K562 (cell line): ENCODE measurements around the gene ARID5B. TPM values are rescaled to one million over a fixed set of nuclear protein-coding genes. Genes with fewer than 3 reads are reported as not detected.

Experiments
- ATAC-seq: fragments of 200-7000 bp; cut with Tn5 transposase; 3 replicates; pipeline ENCODE4 v1.9.1; 2020; ENCODE audit warnings: moderate library complexity
- BruUV-seq: library from RNA; stranded (reverse); fragments of 400-500 nt; replicated peaks from 2 replicates; lab custom pipeline; 2021; lab: Mats Ljungman, UMichigan
- CTCF ChIA-PET: fragments of 300-600 bp; formaldehyde crosslinking; extraction: SDS; loops from one replicate; lab custom pipeline; 2021; ENCODE audit warnings: low intra/inter-chr PET ratio; lab: Yijun Ruan, JAX
- POLR2A ChIA-PET: fragments of 300-600, 350-650 bp; sonication (Branson Sonifier 250); formaldehyde crosslinking; extraction: SDS; loops from one replicate; lab custom pipeline; 2021; ENCODE audit warnings: antibody characterized with exemption, inconsistent platforms; lab: Yijun Ruan, JAX
- DNase-seq, 4 experiments: peaks; one replicate each; pipeline versions ENCODE4 v3.0.0 to v3.0.0-alpha.2; 2011 to 2018; ENCODE audit warnings: low spot score in 3 of 4, mixed read lengths in 3 of 4; ENCODE audit errors: extremely low read depth in 1 of 4
- FAIRE-seq: peaks from 2 replicates; lab custom pipeline; 2011; peaks lifted over from hg19 to GRCh38; lab: Jason Lieb, UNC
- H2AFZ ChIP-seq: 2 replicates; pipeline ENCODE4 v1.6.0; 2011; ENCODE audit warnings: low read depth, low read length, control low read depth, inconsistent platforms
- H3K27ac ChIP-seq: fragments of 200-600 bp; 3 replicates; pipeline ENCODE4 v1.8.0; 2011; ENCODE audit warnings: low read depth, mild to moderate bottlenecking, control low read depth, inconsistent platforms, low read length, moderate library complexity, mixed read lengths; ENCODE audit errors: extremely low read depth
- H3K27me3 ChIP-seq, 2 experiments: fragments of 300-600 bp in 1 of 2; 2 replicates in 1 of 2; 3 replicates in 1 of 2; pipeline versions ENCODE4 v1.6.0 to v1.8.0; 2011; ENCODE audit warnings: inconsistent platforms in 2 of 2, low read length in 2 of 2, mild to moderate bottlenecking in 1 of 2, mixed read lengths in 1 of 2, moderate library complexity in 1 of 2; ENCODE audit not compliant: control insufficient read depth in 2 of 2, insufficient read depth in 2 of 2
- H3K36me3 ChIP-seq: fragments of 300-600 bp; 3 replicates; pipeline ENCODE4 v1.8.0; 2011; ENCODE audit warnings: mild to moderate bottlenecking, low read length, inconsistent platforms; ENCODE audit not compliant: control insufficient read depth, insufficient read depth
- H3K4me1 ChIP-seq, 2 experiments: fragments of 200-600 bp in 1 of 2; replicated peaks in 1 of 2; 2 replicates in 1 of 2; 3 replicates in 1 of 2; pipeline versions ENCODE4 v1.5.1 to v1.8.0; 2011; ENCODE audit warnings: inconsistent platforms in 2 of 2, low read length in 2 of 2, mild to moderate bottlenecking in 1 of 2, mixed read lengths in 1 of 2, moderate library complexity in 1 of 2; ENCODE audit not compliant: control insufficient read depth in 2 of 2, insufficient read depth in 2 of 2
- H3K4me2 ChIP-seq: 2 replicates; pipeline ENCODE4 v1.6.1; 2011; ENCODE audit warnings: low read length, control low read depth, inconsistent platforms, mixed read lengths; ENCODE audit not compliant: insufficient read depth
- H3K4me3 ChIP-seq: fragments of 200-600 bp; sonication (generic), shearing (Covaris generic); 2 replicates; pipeline ENCODE4 v1.5.1; 2016; ENCODE audit warnings: control low read depth, inconsistent platforms
- H3K79me2 ChIP-seq: fragments of 200-600 bp; 3 replicates; pipeline ENCODE4 v1.8.0; 2011; ENCODE audit warnings: low read length, inconsistent platforms; ENCODE audit not compliant: control insufficient read depth, insufficient read depth
- H3K9ac ChIP-seq, 2 experiments: 2 replicates each; pipeline versions ENCODE4 v1.6.0 to v1.6.1; 2011; ENCODE audit warnings: low read depth in 2 of 2, low read length in 2 of 2, control low read depth in 1 of 2, inconsistent platforms in 1 of 2, mild to moderate bottlenecking in 1 of 2, mixed read lengths in 1 of 2; ENCODE audit not compliant: insufficient read depth in 1 of 2
- H3K9me1 ChIP-seq: one replicate; pipeline ENCODE4 v1.6.0; 2011; ENCODE audit warnings: inconsistent platforms, mild to moderate bottlenecking, low read length, moderate library complexity; ENCODE audit not compliant: control insufficient read depth, insufficient read depth
- H3K9me3 ChIP-seq: replicated peaks from 2 replicates; pipeline ENCODE4 v1.5.1; 2011; ENCODE audit warnings: low read depth, low read length, inconsistent platforms; ENCODE audit not compliant: control insufficient read depth, insufficient read depth
- H4K20me1 ChIP-seq: replicated peaks from 2 replicates; pipeline ENCODE4 v1.6.1; 2011; ENCODE audit warnings: low read length, inconsistent platforms, mixed read lengths; ENCODE audit not compliant: control insufficient read depth, insufficient read depth
- CSDE1 ChIP-seq, 2 experiments: fragments of 450-650 bp; IDR thresholded peaks; 2 replicates each; pipeline ENCODE4 v1.6.1; 2016; ENCODE audit warnings: mild to moderate bottlenecking in 1 of 2
- DACH1 ChIP-seq: fragments of 450-650 bp; IDR thresholded peaks from 2 replicates; pipeline ENCODE4 v1.6.1; 2018; ENCODE audit not compliant: partially characterized antibody
- HEY1 ChIP-seq: fragments of 250-450 bp; sonication (Bioruptor Pico); IDR thresholded peaks from 2 replicates; pipeline ENCODE4 v1.5.0; 2020; ENCODE audit warnings: mild to moderate bottlenecking, moderate library complexity, borderline replicate concordance
- MIER1 ChIP-seq: fragments of 450-650 bp; IDR thresholded peaks from 2 replicates; pipeline ENCODE4 v1.6.1; 2016; ENCODE audit warnings: antibody characterized with exemption, mild to moderate bottlenecking, low read depth
- NCOA4 ChIP-seq: fragments of 450-650 bp; IDR thresholded peaks from 2 replicates; pipeline ENCODE4 v1.6.1; 2018; ENCODE audit warnings: mild to moderate bottlenecking; ENCODE audit not compliant: partially characterized antibody
- NR1H2 ChIP-seq: sonication (generic); formaldehyde crosslinking; IDR thresholded peaks from 2 replicates; pipeline ENCODE4 v1.4.0; 2020; ENCODE audit warnings: mild to moderate bottlenecking, missing genetic modification reagents
- RAD21 ChIP-seq, 2 experiments: fragments of 250-450 bp in 1 of 2; fragments of 450-650 bp in 1 of 2; sonication (Bioruptor Pico) in 1 of 2; formaldehyde crosslinking in 1 of 2; IDR thresholded peaks in 1 of 2; conservative IDR thresholded peaks in 1 of 2; 2 replicates each; pipeline versions ENCODE4 v1.4.0 to v1.8.0; 2020 to 2022; ENCODE audit warnings: mild to moderate bottlenecking in 2 of 2, moderate library complexity in 1 of 2
- RBM17 ChIP-seq: fragments of 200-400 bp; formaldehyde crosslinking; IDR thresholded peaks from 2 replicates; pipeline ENCODE4 v1.6.1; 2017; ENCODE audit warnings: low read depth, mild to moderate bottlenecking, low read length, borderline replicate concordance
- SRF ChIP-seq, 2 experiments: fragments of 250-450, 450-650 bp in 1 of 2; sonication (Bioruptor Pico) in 1 of 2; sonication (generic) in 1 of 2; formaldehyde crosslinking; IDR thresholded peaks; 2 replicates each; pipeline versions ENCODE4 v1.5.0 to v1.5.1; 2020 to 2022; ENCODE audit warnings: mild to moderate bottlenecking in 1 of 2, missing genetic modification reagents in 1 of 2
- TGIF2 ChIP-seq: sonication (generic); formaldehyde crosslinking; IDR thresholded peaks from 2 replicates; pipeline ENCODE4 v1.8.1; 2022; ENCODE audit warnings: mild to moderate bottlenecking, missing genetic modification reagents, moderate library complexity
- ZMIZ1 ChIP-seq, 2 experiments: fragments of 150-350 bp in 1 of 2; IDR thresholded peaks; 2 replicates each; pipeline ENCODE4 v1.6.1; 2012 to 2016; ENCODE audit warnings: low read depth in 2 of 2, low read length in 2 of 2, mild to moderate bottlenecking in 1 of 2, moderate library complexity in 1 of 2
- ZNF696 ChIP-seq: fragments of 250-450 bp; sonication (Bioruptor Pico); conservative IDR thresholded peaks from 2 replicates; pipeline ENCODE4 v1.4.0; 2020; ENCODE audit warnings: mild to moderate bottlenecking, moderate library complexity
- WGBS: fragments of 100-300 bp; shearing (Covaris generic); methylation state at CpG from one replicate; pipeline ENCODE4 v1.1.6; 2016; ENCODE audit warnings: low coverage, mixed read lengths; ENCODE audit not compliant: insufficient coverage; ENCODE audit errors: missing lambda C conversion rate; 5-methylcytosine and 5-hydroxymethylcytosine counted together
- in situ Hi-C: fragments of 300-500 bp; cut with MboI; formaldehyde crosslinking; loops from 4 replicates; pipeline ENCODE4 v1.15.0; 2018; ENCODE audit warnings: inconsistent platforms, mixed read lengths
- intact Hi-C: fragments of 100-400 bp; cut with micrococcal nuclease; formaldehyde crosslinking; loops from 2 replicates; pipeline ENCODE4 v1.14.2; 2022
- polyA plus RNA-seq, 8 experiments: library from polyadenylated mRNA; depleted of rRNA in 4 of 8; stranded (reverse) in 5 of 8; unstranded in 3 of 8; fragments of >200 nt; fragmentation: Nextera tagmentation in 2 of 8; fragmentation: Illumina TruSeq in 1 of 8; extraction: Ambion mirVana in 2 of 8; extraction: Trizol in 1 of 8; gene quantifications; 2 replicates each; pipeline versions ENCODE4 v1.2.1 to v1.2.3, GENCODE V29; 2011 to 2014; ENCODE audit warnings: inconsistent platforms in 1 of 8, missing spikeins in 1 of 8
- total RNA-seq, 7 experiments: library from RNA; depleted of rRNA in 6 of 7; stranded (reverse); fragments of >200 nt in 6 of 7; fragmentation: Illumina TruSeq in 2 of 7; extraction: Trizol in 2 of 7; gene quantifications; 2 replicates each; pipeline versions ENCODE4 v1.2.1 to v1.2.3, GENCODE V29; 2011 to 2021; ENCODE audit warnings: low replicate concordance in 1 of 7

ARID5B gene
- total and polyA plus RNA-seq, 9 of the 15 experiments (the other 6 are each of a cell fraction or from before 2014, with no cell fraction given), result 0.48 to 1.6 (median 0.80) TPM

- no peak overlapping the region for H3K4me2 ChIP-seq
- no peaks in the 10 kb centered on the region for H3K9me1 ChIP-seq
- POLR2A ChIA-PET, result interaction anchor here (0.8 kb wide), 1 partner anchor 22 kb away, joined by 3 read pairs; no protein-coding TSS in a partner anchor
- no peak overlapping the region for H3K27ac ChIP-seq
- H3K9me3 ChIP-seq, result no peaks in the 10 kb centered on the region
- 10% methylated on average over 2 of the region's 2 CpGs for WGBS
- ATAC-seq (no peak), FAIRE-seq (no peak), DNase-seq (no peak)
- in situ Hi-C loops (no loop called here), intact Hi-C loops (no loop called here)
- H4K20me1 ChIP-seq, result no peaks in the 10 kb centered on the region
- H3K36me3 ChIP-seq, result no peaks in the 10 kb centered on the region
- no peak overlapping the region for H3K4me3 ChIP-seq
- BruUV-seq, result no TSS peak
- H3K9ac ChIP-seq, result no peak overlapping the region
- CTCF ChIA-PET, result no interaction called here
- H2AFZ ChIP-seq, result no peak overlapping the region
- H3K79me2 ChIP-seq, result no peaks in the 10 kb centered on the region
- peaks cover 0 to 5% of the 10 kb centered on the region in 2 experiments; a peak in 1 of 5 replicates for H3K4me1 ChIP-seq
- TF ChIP-seq TGIF2 (CRISPR knock-in tag) (no peak), RBM17 (no peak), CSDE1 (IDR thresholded peaks at IDR 0.05) (no peak), DACH1 (no peak)
- H3K27me3 ChIP-seq, result no peaks in the 10 kb centered on the region
Measured at GRCh38 chr10:62058476-62058875, 157.0 kb downstream of the ARID5B start.

GRCh38 chr10:62058896-62059216 lies 157.4 kb downstream of the ARID5B start:
- Histone ChIP-seq H3K27me3 (no peaks in the 10 kb centered on the region), H4K20me1 (no peaks in the 10 kb centered on the region), H3K79me2 (no peaks in the 10 kb centered on the region), H3K27ac (no peak overlapping the region), H3K4me3 (no peak overlapping the region), H3K9me1 (no peaks in the 10 kb centered on the region), H3K9ac (no peak overlapping the region), H3K4me1 (peaks cover 0 to 5% of the 10 kb centered on the region in 2 experiments; a peak in 1 of 5 replicates), H3K9me3 (no peaks in the 10 kb centered on the region), H2AFZ (no peak overlapping the region), H3K4me2 (no peak overlapping the region), H3K36me3 (no peaks in the 10 kb centered on the region)
- ChIA-PET POLR2A (interaction anchor here (0.8 kb wide), 1 partner anchor 23 kb away, joined by 3 read pairs; no protein-coding TSS in a partner anchor), CTCF (no interaction called here)
- intact Hi-C loops (no loop called here), in situ Hi-C loops (no loop called here)
- no peak for FAIRE-seq
- 0% methylated on average over 1 of the region's 1 CpG for WGBS
- no peak for ATAC-seq
- no peak for DNase-seq
- BruUV-seq, result no TSS peak
- TF ChIP-seq HEY1 (CRISPR knock-in tag) (no peak), NCOA4 (no peak), ZNF696 (CRISPR knock-in tag) (no peak), NR1H2 (CRISPR knock-in tag) (no peak), SRF (CRISPR knock-in tag; IDR thresholded peaks at IDR 0.05) (no peak), RAD21 (CRISPR knock-in tag; conservative IDR thresholded peaks at IDR 0.05 in 1 of 2, IDR thresholded peaks at IDR 0.05 in 1 of 2) (no peak), ZMIZ1 (IDR thresholded peaks at IDR 0.05; ENCODE audit: low read depth in 2 of 2, low read length in 2 of 2) (no peak), MIER1 (no peak)
